NCI-H1092 treated with DMSO at 0.1 percent for 48 hours (cell line): ENCODE measurements around the gene SPATA31A5.
"Not testable (repeated sequence)": the region's sequence is repeated elsewhere in the genome, so short reads cannot be mapped to it uniquely, and the experiment has no call there.

Source experiments
- DNase-seq: peaks from one replicate; lab custom pipeline; 2025; lab: John Stamatoyannopoulos, UW

SPATA31A5 gene

GRCh38 chr9:60914107-60914506, at the start of gene SPATA31A5:
TSS of gene SPATA31A5 (plus strand) at chr9:60914407. CDS start at chr9:60914436, 29 bp downstream.
- DNase-seq, result not testable (repeated sequence)

- not testable (repeated sequence) for DNase-seq
These were observed 48.8 kb downstream of the SPATA31A5 start for GRCh38 chr9:60962990-60963350.

- DNase-seq, result not testable (repeated sequence)
These were observed 52.2 kb downstream of the SPATA31A5 start for GRCh38 chr9:60966382-60966781.
